Mesothelial cell of epicardium (in vitro differentiated cells): ENCODE measurements around the gene KRTAP10-9. TPM values are rescaled to one million over a fixed set of nuclear protein-coding genes. Genes with fewer than 3 reads are reported as not detected.
A peak's percentile ranks its signal among the peaks of the same experiment; 100 is the strongest.
"Not testable (repeated sequence)": the region's sequence is repeated elsewhere in the genome, so short reads cannot be mapped to it uniquely, and the experiment has no call there.

ENCODE experiments used
- DNase-seq, 2 experiments: peaks; one replicate each; pipeline ENCODE4 v3.0.0; 2021; ENCODE audit warnings: low spot score in 2 of 2; ENCODE audit not compliant: unreplicated experiment in 2 of 2
- H3K27ac Mint-ChIP-seq: 2 replicates; pipeline ENCODE4 v1.8.0; 2021; ENCODE audit warnings: mixed read lengths
- H3K27me3 Mint-ChIP-seq: 2 replicates; pipeline ENCODE4 v1.8.0; 2021; ENCODE audit warnings: low read depth, mixed read lengths
- H3K36me3 Mint-ChIP-seq: 2 replicates; pipeline ENCODE4 v1.8.0; 2021; ENCODE audit warnings: mixed read lengths
- H3K4me1 Mint-ChIP-seq: 2 replicates; pipeline ENCODE4 v1.8.0; 2021; ENCODE audit warnings: mixed read lengths
- H3K4me3 Mint-ChIP-seq: 2 replicates; pipeline ENCODE4 v1.8.0; 2021; ENCODE audit warnings: mild to moderate bottlenecking, moderate library complexity, mixed read lengths
- H3K9me3 Mint-ChIP-seq: 2 replicates; pipeline ENCODE4 v1.8.0; 2021; ENCODE audit warnings: mixed read lengths
- total RNA-seq: library from RNA; stranded (reverse); gene quantifications from 3 replicates; pipeline ENCODE4 v1.2.1, GENCODE V29; 2021
- TF ChIP-seq, protein P1 (sequence below): fragments of 200-600 bp; sonication (generic); IDR thresholded peaks from one replicate; pipeline ENCODE4 v1.5.0; 2021; ENCODE audit warnings: antibody characterized with exemption; ENCODE audit not compliant: unreplicated experiment

The KRTAP10-9 gene
- total RNA-seq, 1 donor from 2014 or later = not detected

DNA sequence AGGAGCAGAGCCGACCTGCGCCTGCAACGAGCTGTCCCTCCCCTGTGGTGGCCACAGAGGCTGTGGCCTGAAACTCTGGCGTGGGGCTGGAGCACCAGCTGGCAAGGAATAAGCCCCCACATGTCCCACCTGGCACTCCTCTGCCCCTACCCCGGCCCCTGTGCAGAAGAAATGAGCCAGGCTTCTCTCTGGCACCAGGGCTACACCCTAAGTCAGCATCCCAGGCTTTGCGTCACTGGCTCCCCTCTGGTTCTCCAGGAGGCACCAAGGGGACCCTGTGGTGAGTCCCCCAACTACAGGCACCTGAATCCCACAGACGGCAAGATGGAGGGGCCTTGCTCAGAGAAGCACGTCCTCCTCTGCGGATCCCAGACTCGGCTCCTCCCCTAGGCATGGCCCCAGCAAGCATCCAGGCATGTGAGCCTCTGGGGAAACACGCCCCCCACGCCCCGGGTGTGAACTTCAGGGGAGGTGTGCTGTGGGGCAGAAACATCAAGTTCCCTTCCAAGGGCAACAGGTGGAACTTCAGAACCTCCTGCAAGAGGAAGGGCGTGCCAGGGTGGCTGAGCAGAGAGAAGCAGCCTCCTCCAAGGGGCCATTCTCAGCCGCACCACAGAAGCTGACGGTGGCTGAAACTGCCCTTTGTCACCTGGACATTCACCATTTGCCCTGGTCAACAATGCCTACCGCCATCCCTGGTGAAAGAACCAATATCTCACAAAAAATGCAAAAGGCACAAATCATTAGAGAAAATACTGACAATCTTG is 23.6 kb upstream of the KRTAP10-9 start:
- Mint-ChIP-seq H3K9me3 (peaks cover 24% of the 10 kb centered on the region), H3K36me3 (peaks cover 3% of the 10 kb centered on the region), H3K27ac (no peak overlapping the region), H3K4me3 (no peak overlapping the region), H3K27me3 (peaks cover 20% of the 10 kb centered on the region), H3K4me1 (no peaks in the 10 kb centered on the region)
- peak in 1 of 2 experiments; percentile 25 for DNase-seq
- TF ChIP-seq, protein P1, sequence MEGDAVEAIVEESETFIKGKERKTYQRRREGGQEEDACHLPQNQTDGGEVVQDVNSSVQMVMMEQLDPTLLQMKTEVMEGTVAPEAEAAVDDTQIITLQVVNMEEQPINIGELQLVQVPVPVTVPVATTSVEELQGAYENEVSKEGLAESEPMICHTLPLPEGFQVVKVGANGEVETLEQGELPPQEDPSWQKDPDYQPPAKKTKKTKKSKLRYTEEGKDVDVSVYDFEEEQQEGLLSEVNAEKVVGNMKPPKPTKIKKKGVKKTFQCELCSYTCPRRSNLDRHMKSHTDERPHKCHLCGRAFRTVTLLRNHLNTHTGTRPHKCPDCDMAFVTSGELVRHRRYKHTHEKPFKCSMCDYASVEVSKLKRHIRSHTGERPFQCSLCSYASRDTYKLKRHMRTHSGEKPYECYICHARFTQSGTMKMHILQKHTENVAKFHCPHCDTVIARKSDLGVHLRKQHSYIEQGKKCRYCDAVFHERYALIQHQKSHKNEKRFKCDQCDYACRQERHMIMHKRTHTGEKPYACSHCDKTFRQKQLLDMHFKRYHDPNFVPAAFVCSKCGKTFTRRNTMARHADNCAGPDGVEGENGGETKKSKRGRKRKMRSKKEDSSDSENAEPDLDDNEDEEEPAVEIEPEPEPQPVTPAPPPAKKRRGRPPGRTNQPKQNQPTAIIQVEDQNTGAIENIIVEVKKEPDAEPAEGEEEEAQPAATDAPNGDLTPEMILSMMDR = no peak

DNA sequence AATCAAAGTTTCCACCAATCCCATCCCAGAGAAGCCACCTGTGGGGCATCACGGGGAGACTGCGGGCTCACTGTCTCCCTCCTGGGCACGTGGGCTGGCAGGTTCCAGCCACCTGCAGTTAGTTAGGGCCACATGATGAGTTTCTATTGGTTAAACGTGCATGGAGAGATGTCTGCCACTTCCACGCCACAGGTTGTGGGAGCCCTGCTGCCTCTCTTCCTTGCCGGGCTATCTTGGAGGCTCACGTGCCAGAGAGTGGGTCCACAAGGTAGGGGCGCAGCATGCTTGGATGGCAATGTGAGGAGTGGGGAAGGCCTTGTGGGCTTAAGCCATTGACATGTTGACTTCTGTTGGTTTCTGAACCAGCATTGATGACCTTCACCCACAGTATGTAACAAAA is 23.0 kb upstream of the KRTAP10-9 start:
- TF ChIP-seq, protein P1 = no peak
- DNase-seq = peak in 1 of 2 experiments; percentile 31
- Mint-ChIP-seq H3K4me3 (no peak overlapping the region), H3K27me3 (peaks cover 20% of the 10 kb centered on the region), H3K36me3 (no peaks in the 10 kb centered on the region), H3K4me1 (no peaks in the 10 kb centered on the region), H3K9me3 (peaks cover 20% of the 10 kb centered on the region), H3K27ac (no peak overlapping the region)

DNA sequence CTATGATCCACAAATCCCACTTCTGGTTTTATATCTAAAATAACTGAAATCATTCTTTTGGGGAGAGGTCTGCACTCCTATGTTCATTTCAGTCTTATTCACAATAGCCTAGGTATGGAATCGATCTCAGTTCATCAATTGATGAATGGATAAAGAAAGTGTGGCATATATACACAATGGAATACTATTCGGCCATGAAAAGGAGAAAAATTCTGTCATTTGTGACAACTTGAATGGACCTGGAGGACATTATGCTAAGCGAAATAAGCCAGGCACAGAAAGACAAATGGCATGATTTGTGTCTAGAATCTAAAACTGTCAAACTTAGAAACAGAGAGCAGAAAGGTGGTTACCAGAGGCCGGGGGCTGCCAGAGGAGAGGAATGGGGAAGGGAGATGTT is 20.4 kb upstream of the KRTAP10-9 start:
- H3K27me3 Mint-ChIP-seq = peaks cover 20% of the 10 kb centered on the region
- TF ChIP-seq, protein P1 = no peak

DNA sequence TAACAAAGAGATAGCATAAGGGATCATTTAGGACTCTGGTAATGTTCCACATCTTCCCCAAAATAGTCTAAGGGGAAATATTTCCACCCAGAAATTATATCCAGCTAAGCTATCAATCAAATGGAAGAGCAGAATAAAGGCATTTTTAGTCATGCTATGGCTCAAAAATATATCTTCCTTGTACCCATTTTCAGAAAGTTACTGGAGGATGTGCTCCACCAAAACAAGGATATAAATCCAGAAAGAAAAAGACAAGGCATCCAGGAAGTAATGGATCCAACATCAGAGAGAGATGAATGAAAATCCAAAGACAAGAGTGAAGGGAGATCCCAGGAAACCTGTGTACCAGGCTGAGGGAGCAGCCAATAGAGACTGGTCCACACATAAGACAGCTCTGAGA is 17.7 kb upstream of the KRTAP10-9 start:
- no peak for DNase-seq
- Mint-ChIP-seq H3K4me1 (no peaks in the 10 kb centered on the region), H3K36me3 (no peaks in the 10 kb centered on the region), H3K27ac (no peak overlapping the region), H3K4me3 (no peak overlapping the region), H3K27me3 (peaks cover 13% of the 10 kb centered on the region), H3K9me3 (peaks cover 40% of the 10 kb centered on the region)
- TF ChIP-seq, protein P1 = no peak

More for the DNA sequence above, 20.4 kb upstream of the KRTAP10-9 start:
- Mint-ChIP-seq H3K36me3 (no peaks in the 10 kb centered on the region), H3K9me3 (peaks cover 39% of the 10 kb centered on the region), H3K27ac (no peak overlapping the region), H3K4me3 (no peak overlapping the region), H3K4me1 (no peaks in the 10 kb centered on the region)
- no peak for DNase-seq

DNA sequence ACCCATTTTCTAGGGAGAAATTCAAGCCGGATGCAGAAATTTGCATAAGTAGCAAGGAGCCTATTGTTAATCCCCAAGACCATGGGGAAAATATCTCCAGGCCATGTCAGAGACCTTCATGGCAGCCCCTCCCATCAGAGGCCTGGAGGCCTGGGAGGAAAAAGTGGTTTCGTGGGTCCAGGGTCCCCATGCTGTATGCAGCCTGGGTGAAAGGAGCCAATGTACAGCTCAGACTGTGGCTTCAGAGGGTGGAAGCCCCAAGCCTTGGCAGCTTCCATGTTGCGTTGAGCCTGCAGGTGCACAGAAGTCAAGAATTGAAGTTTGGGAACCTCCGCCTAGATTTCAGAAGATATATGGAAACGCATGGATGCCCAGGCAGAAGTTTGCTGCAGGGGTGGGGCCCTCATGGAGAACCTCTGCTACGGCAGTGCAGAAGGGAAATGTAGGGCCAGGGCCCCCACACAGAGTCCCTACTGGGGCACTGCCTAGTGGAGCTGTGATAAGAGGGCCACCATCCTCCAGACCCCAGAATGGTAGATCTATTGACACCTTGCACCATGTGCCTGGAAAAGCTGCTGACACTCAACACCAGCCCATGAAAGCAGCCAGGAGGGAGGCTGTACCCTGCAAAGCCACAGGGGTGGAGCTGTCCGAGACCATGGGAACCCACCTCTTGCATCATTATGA is 16.6 kb upstream of the KRTAP10-9 start:
- H3K27me3 Mint-ChIP-seq, H3K4me3 Mint-ChIP-seq, H3K27ac Mint-ChIP-seq, H3K36me3 Mint-ChIP-seq, DNase-seq, H3K4me1 Mint-ChIP-seq: not testable (repeated sequence)
- H3K9me3 Mint-ChIP-seq = peaks cover 31% of the 10 kb centered on the region

DNA sequence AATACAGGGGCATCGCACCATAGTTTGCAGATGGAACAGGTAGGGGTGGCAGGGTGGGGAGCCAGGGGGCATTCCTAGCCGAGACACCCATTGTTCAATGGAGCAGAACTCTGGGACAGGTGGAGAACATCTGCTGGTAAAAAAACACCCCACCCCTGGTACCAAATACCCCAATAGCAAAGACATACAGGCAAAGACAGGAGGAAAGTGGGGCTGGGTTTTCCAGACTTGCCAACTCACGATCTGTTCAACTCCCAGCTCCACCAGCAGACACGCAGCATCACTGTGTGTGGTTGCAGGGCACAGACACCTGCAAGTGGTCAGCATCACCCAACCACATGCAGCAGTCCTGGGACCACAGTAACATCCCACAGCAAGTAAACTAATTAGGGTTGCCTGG is 15.3 kb upstream of the KRTAP10-9 start:
- H3K4me1 Mint-ChIP-seq = no peaks in the 10 kb centered on the region
- H3K27ac Mint-ChIP-seq = no peak overlapping the region
- peaks cover 2% of the 10 kb centered on the region for H3K27me3 Mint-ChIP-seq
- no peaks in the 10 kb centered on the region for H3K36me3 Mint-ChIP-seq
- H3K4me3 Mint-ChIP-seq = no peak overlapping the region
- TF ChIP-seq, protein P1 = no peak
- peaks cover 23% of the 10 kb centered on the region for H3K9me3 Mint-ChIP-seq
- DNase-seq = no peak
